Neural cell (in vitro differentiated cells): ENCODE results near the gene CDYL. TPM values are rescaled to one million over a fixed set of nuclear protein-coding genes. Genes with fewer than 3 reads are reported as not detected.

ENCODE experiments used
- H2AFZ ChIP-seq: fragments of 200-600, 300-800 bp; sonication (generic), shearing (Covaris generic); 2 replicates; pipeline ENCODE4 v1.6.0; 2014; ENCODE audit warnings: low read depth, mild to moderate bottlenecking, antibody characterized with exemption, low read length, moderate library complexity
- H3F3A ChIP-seq: fragments of 200-600 bp; shearing (Covaris generic); 2 replicates; pipeline ENCODE4 v1.6.1; 2016; ENCODE audit warnings: mild to moderate bottlenecking, moderate library complexity, mixed read lengths, antibody characterized with exemption, low read length; ENCODE audit not compliant: insufficient read depth, poor library complexity, severe bottlenecking
- H3K27ac ChIP-seq: fragments of 200-600, 300-800 bp; sonication (generic), shearing (Covaris generic); 2 replicates; pipeline ENCODE4 v1.5.1; 2014; ENCODE audit warnings: mild to moderate bottlenecking, low read length, moderate library complexity
- H3K27me3 ChIP-seq: fragments of 300-800, 200-600 bp; sonication (generic), shearing (Covaris generic); 2 replicates; pipeline ENCODE4 v1.6.0; 2014; ENCODE audit warnings: mild to moderate bottlenecking, low read depth, low read length, moderate library complexity; ENCODE audit not compliant: insufficient read depth
- H3K36me3 ChIP-seq: fragments of 300-800, 200-600 bp; sonication (generic), shearing (Covaris generic); 2 replicates; pipeline ENCODE4 v1.5.1; 2014; ENCODE audit warnings: mild to moderate bottlenecking, antibody characterized with exemption, low read length, moderate library complexity; ENCODE audit not compliant: insufficient read depth
- H3K4me2 ChIP-seq: fragments of 300-800, 200-600 bp; sonication (generic), shearing (Covaris generic); 2 replicates; pipeline ENCODE4 v1.6.0; 2014; ENCODE audit warnings: mild to moderate bottlenecking, low read length
- H3K4me3 ChIP-seq: fragments of 300-800, 200-600 bp; sonication (generic), shearing (Covaris generic); 2 replicates; pipeline ENCODE4 v1.5.1; 2014; ENCODE audit warnings: mild to moderate bottlenecking, low read length, moderate library complexity
- H3K79me2 ChIP-seq: fragments of 200-600 bp; shearing (Covaris generic); replicated peaks from 2 replicates; pipeline ENCODE4 v1.6.0; 2014; ENCODE audit warnings: mild to moderate bottlenecking, low read length, moderate library complexity; ENCODE audit not compliant: insufficient read depth
- H3K9ac ChIP-seq: fragments of 300-800, 200-600 bp; sonication (generic), shearing (Covaris generic); 2 replicates; pipeline ENCODE4 v1.6.1; 2016; ENCODE audit warnings: mild to moderate bottlenecking, low read length, mixed read lengths
- H3K9me2 ChIP-seq: fragments of 200-600 bp; shearing (Covaris generic); 2 replicates; pipeline ENCODE4 v1.6.1; 2016; ENCODE audit warnings: mild to moderate bottlenecking, low read length, mixed read lengths; ENCODE audit not compliant: insufficient read depth
- H3K9me3 ChIP-seq: fragments of 200-600, 300-800 bp; sonication (generic), shearing (Covaris generic); 2 replicates; pipeline ENCODE4 v1.6.1; 2016; ENCODE audit warnings: mild to moderate bottlenecking, mixed run types, low read length, moderate library complexity, mixed read lengths
- H4K20me1 ChIP-seq: fragments of 200-600 bp; shearing (Covaris generic); 2 replicates; pipeline ENCODE4 v1.6.1; 2016; ENCODE audit warnings: mild to moderate bottlenecking, mixed run types; ENCODE audit not compliant: insufficient read depth
- CTCF ChIP-seq: fragments of 450-650 bp; IDR thresholded peaks from 2 replicates; pipeline ENCODE4 v1.5.1; 2014; ENCODE audit warnings: antibody characterized with exemption, mild to moderate bottlenecking, moderate library complexity; ENCODE audit not compliant: poor library complexity, severe bottlenecking
- EP300 ChIP-seq: fragments of 450-650 bp; conservative IDR thresholded peaks from 2 replicates; pipeline ENCODE4 v1.6.1; 2014; ENCODE audit warnings: antibody characterized with exemption, mild to moderate bottlenecking, moderate library complexity; ENCODE audit not compliant: poor library complexity, severe bottlenecking
- EZH2 ChIP-seq: fragments of 200-600, 300-800 bp; shearing (Covaris generic), sonication (generic); IDR thresholded peaks from 2 replicates; pipeline ENCODE4 v1.6.1; 2014; ENCODE audit warnings: antibody characterized with exemption, low read length, borderline replicate concordance, mild to moderate bottlenecking; ENCODE audit not compliant: insufficient read depth, poor library complexity, severe bottlenecking
- MXI1 ChIP-seq: fragments of 450-650 bp; conservative IDR thresholded peaks from 2 replicates; pipeline ENCODE4 v1.6.1; 2014; ENCODE audit warnings: antibody characterized with exemption, mild to moderate bottlenecking; ENCODE audit not compliant: poor library complexity, severe bottlenecking
- POLR2AphosphoS5 ChIP-seq: IDR thresholded peaks from 2 replicates; pipeline ENCODE4 v1.6.1; 2012
- SMC3 ChIP-seq: fragments of 450-650 bp; conservative IDR thresholded peaks from 2 replicates; pipeline ENCODE4 v1.6.1; 2014; ENCODE audit warnings: antibody characterized with exemption, mild to moderate bottlenecking, moderate library complexity; ENCODE audit not compliant: poor library complexity
- TAF1 ChIP-seq: IDR thresholded peaks from 2 replicates; pipeline ENCODE4 v1.6.1; 2012; ENCODE audit warnings: low read depth
- polyA plus RNA-seq: library from polyadenylated mRNA; depleted of rRNA; stranded (reverse); fragments of >200 nt; gene quantifications from 2 replicates; pipeline ENCODE4 v1.2.3, GENCODE V29; 2014
- TF ChIP-seq, protein P1 (sequence below): IDR thresholded peaks from 2 replicates; pipeline ENCODE4 v1.6.1; 2012; ENCODE audit warnings: borderline replicate concordance

CDYL gene
- polyA plus RNA-seq, 1 donor from 2014 or later, result 5.2 TPM

- H3K9me3 ChIP-seq, result no peaks in the 10 kb centered on the region
- no peaks in the 10 kb centered on the region for H3K9me2 ChIP-seq
- H4K20me1 ChIP-seq, result no peaks in the 10 kb centered on the region
- peak overlapping the region; percentile 55 for H3K4me3 ChIP-seq
- H3K36me3 ChIP-seq, result no peaks in the 10 kb centered on the region
- no peaks in the 10 kb centered on the region for H3F3A ChIP-seq
- H3K27me3 ChIP-seq, result peaks cover 29% of the 10 kb centered on the region
- no peak overlapping the region for H2AFZ ChIP-seq
- H3K27ac ChIP-seq, result no peak overlapping the region
- H3K9ac ChIP-seq, result no peak overlapping the region
- H3K4me2 ChIP-seq, result no peak overlapping the region
- H3K79me2 ChIP-seq, result peaks cover 21% of the 10 kb centered on the region
- TF ChIP-seq EZH2 (no peak), EP300 (no peak), SMC3 (no peak), TAF1 (no peak), MXI1 (no peak), CTCF (no peak)
- TF ChIP-seq, protein P1, sequence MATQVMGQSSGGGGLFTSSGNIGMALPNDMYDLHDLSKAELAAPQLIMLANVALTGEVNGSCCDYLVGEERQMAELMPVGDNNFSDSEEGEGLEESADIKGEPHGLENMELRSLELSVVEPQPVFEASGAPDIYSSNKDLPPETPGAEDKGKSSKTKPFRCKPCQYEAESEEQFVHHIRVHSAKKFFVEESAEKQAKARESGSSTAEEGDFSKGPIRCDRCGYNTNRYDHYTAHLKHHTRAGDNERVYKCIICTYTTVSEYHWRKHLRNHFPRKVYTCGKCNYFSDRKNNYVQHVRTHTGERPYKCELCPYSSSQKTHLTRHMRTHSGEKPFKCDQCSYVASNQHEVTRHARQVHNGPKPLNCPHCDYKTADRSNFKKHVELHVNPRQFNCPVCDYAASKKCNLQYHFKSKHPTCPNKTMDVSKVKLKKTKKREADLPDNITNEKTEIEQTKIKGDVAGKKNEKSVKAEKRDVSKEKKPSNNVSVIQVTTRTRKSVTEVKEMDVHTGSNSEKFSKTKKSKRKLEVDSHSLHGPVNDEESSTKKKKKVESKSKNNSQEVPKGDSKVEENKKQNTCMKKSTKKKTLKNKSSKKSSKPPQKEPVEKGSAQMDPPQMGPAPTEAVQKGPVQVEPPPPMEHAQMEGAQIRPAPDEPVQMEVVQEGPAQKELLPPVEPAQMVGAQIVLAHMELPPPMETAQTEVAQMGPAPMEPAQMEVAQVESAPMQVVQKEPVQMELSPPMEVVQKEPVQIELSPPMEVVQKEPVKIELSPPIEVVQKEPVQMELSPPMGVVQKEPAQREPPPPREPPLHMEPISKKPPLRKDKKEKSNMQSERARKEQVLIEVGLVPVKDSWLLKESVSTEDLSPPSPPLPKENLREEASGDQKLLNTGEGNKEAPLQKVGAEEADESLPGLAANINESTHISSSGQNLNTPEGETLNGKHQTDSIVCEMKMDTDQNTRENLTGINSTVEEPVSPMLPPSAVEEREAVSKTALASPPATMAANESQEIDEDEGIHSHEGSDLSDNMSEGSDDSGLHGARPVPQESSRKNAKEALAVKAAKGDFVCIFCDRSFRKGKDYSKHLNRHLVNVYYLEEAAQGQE, result no peak
Measured at GRCh38 chr6:4774715-4775493, 1.3 kb upstream of the CDYL start.

- TF ChIP-seq, protein P1, result no peak
- TF ChIP-seq EZH2 (no peak), SMC3 (no peak), MXI1 (no peak), EP300 (no peak), CTCF (no peak), POLR2AphosphoS5 (no peak)
- H2AFZ ChIP-seq, result no peak overlapping the region
- H3K9ac ChIP-seq, result no peak overlapping the region
- peaks cover 22% of the 10 kb centered on the region for H3K79me2 ChIP-seq
- H4K20me1 ChIP-seq, result no peaks in the 10 kb centered on the region
- no peak overlapping the region for H3K4me2 ChIP-seq
- no peaks in the 10 kb centered on the region for H3K9me2 ChIP-seq
- H3K4me3 ChIP-seq, result peak overlapping the region; percentile 61
- H3K9me3 ChIP-seq, result no peaks in the 10 kb centered on the region
- peaks cover 29% of the 10 kb centered on the region for H3K27me3 ChIP-seq
- H3K36me3 ChIP-seq, result no peaks in the 10 kb centered on the region
- H3F3A ChIP-seq, result no peaks in the 10 kb centered on the region
- H3K27ac ChIP-seq, result no peak overlapping the region
Measured at GRCh38 chr6:4775494-4776130, 592 bp upstream of the CDYL start.
